Esophagus muscularis mucosa (tissue), 4 donors: ENCODE data around the gene POP7. TPM values are rescaled to one million over a fixed set of nuclear protein-coding genes. Genes with fewer than 3 reads are reported as not detected.
"Not testable (repeated sequence)": the region's sequence is repeated elsewhere in the genome, so short reads cannot be mapped to it uniquely, and the experiment has no call there.

Experiments used
- DNase-seq: peaks from one replicate; pipeline ENCODE4 v3.0.0-alpha.2; 2017; ENCODE audit errors: extremely low spot score
- H3K27ac ChIP-seq, 4 donors: fragments of 200-600 bp; sonication (generic); replicated peaks in 1 of 4; 1 replicate in 3 of 4; 2 replicates in 1 of 4; pipeline ENCODE4 v1.5.1; 2016 to 2019; ENCODE audit warnings: mild to moderate bottlenecking in 1 of 4
- H3K27me3 ChIP-seq, 4 donors: fragments of 200-600 bp; sonication (generic); one replicate each; pipeline versions ENCODE4 v1.5.1 to v1.6.0; 2016 to 2019
- H3K36me3 ChIP-seq, 4 donors: fragments of 200-600 bp; sonication (generic); one replicate each; pipeline ENCODE4 v1.5.1; 2016 to 2019
- H3K4me1 ChIP-seq, 4 donors: fragments of 200-600 bp; sonication (generic); one replicate each; pipeline ENCODE4 v1.5.1; 2016 to 2019
- H3K4me3 ChIP-seq, 4 donors: fragments of 200-600 bp; sonication (generic); 1 replicate in 2 of 4; 2 replicates in 2 of 4; pipeline ENCODE4 v1.5.1; 2016 to 2019; ENCODE audit warnings: mild to moderate bottlenecking in 4 of 4, moderate library complexity in 1 of 4
- H3K9me3 ChIP-seq, 4 donors: fragments of 200-600 bp; sonication (generic); 1 replicate in 3 of 4; 2 replicates in 1 of 4; pipeline ENCODE4 v1.5.1; 2016 to 2019
- CTCF ChIP-seq, 3 experiments: fragments of 200-600 bp in 2 of 3; fragments of 450-650 bp in 1 of 3; sonication (generic) in 2 of 3; IDR thresholded peaks; one replicate each; pipeline ENCODE4 v1.5.1; 2017 to 2019; ENCODE audit warnings: antibody characterized with exemption in 3 of 3, mild to moderate bottlenecking in 2 of 3, moderate library complexity in 1 of 3
- EP300 ChIP-seq: sonication (generic); formaldehyde crosslinking; IDR thresholded peaks from one replicate; pipeline ENCODE4 v1.6.1; 2017; ENCODE audit warnings: antibody characterized with exemption
- POLR2A ChIP-seq: fragments of 450-650 bp; IDR thresholded peaks from one replicate; pipeline ENCODE4 v1.6.1; 2017; ENCODE audit warnings: antibody characterized with exemption, moderate library complexity, mild to moderate bottlenecking, low read depth
- POLR2AphosphoS5 ChIP-seq, 2 donors: sonication (generic); formaldehyde crosslinking; IDR thresholded peaks; one replicate each; pipeline ENCODE4 v1.6.1; 2017; ENCODE audit warnings: antibody characterized with exemption in 2 of 2
- WGBS: methylation state at CpG from one replicate; pipeline ENCODE4 v1.1.5; 2018; 5-methylcytosine and 5-hydroxymethylcytosine counted together
- intact Hi-C: fragments of 100-400 bp; cut with DNase I; formaldehyde crosslinking; loops from one replicate; pipeline ENCODE4 v1.15.1; 2023
- total RNA-seq, 4 donors: library from RNA; depleted of rRNA; stranded (reverse); fragments of >200 nt; gene quantifications; one replicate each; pipeline versions ENCODE4 v1.1.0 to v1.2.1, GENCODE V29; 2016

Gene POP7
- total RNA-seq, 4 donors from 2014 or later, result 27.0 to 51.3 (median 43.7) TPM

- no peak for TF ChIP-seq POLR2A
- no peak for TF ChIP-seq EP300
- H3K4me1 ChIP-seq, result peaks cover 3 to 10% (median 5%) of the 10 kb centered on the region in 4 donors
- 75% methylated on average over 2 of the region's 2 CpGs for WGBS
- no peaks in the 10 kb centered on the region for H3K36me3 ChIP-seq
- intact Hi-C loops, result no loop called here
- peak overlapping the region in 2 of 4 donors; percentile 8 to 16 for H3K27ac ChIP-seq
- no peaks in the 10 kb centered on the region for H3K27me3 ChIP-seq
- no peak for DNase-seq
- H3K9me3 ChIP-seq, result no peaks in the 10 kb centered on the region
- no peak overlapping the region for H3K4me3 ChIP-seq
Measured at GRCh38 chr7:100668069-100668449, 37.9 kb upstream of the POP7 start.

GRCh38 chr7:100669106-100669505 lies 36.8 kb upstream of the POP7 start:
- H3K27ac ChIP-seq, H3K9me3 ChIP-seq, DNase-seq, intact Hi-C loops, H3K36me3 ChIP-seq, H3K4me3 ChIP-seq, H3K27me3 ChIP-seq: not testable (repeated sequence)
- H3K4me1 ChIP-seq, result peaks cover 4 to 11% (median 6%) of the 10 kb centered on the region in 4 donors
- 93% methylated on average over 12 of the region's 12 CpGs for WGBS

GRCh38 chr7:100670074-100670473 lies 35.8 kb upstream of the POP7 start:
- Histone ChIP-seq H3K36me3 (no peaks in the 10 kb centered on the region), H3K9me3 (no peaks in the 10 kb centered on the region), H3K4me3 (no peak overlapping the region), H3K27ac (no peak overlapping the region), H3K27me3 (no peaks in the 10 kb centered on the region), H3K4me1 (peaks cover 4 to 11% (median 6%) of the 10 kb centered on the region in 4 donors)
- TF ChIP-seq EP300 (no peak), POLR2AphosphoS5 (IDR thresholded peaks at IDR 0.05) (no peak), POLR2A (no peak), CTCF (IDR thresholded peaks at IDR 0.05) (no peak)
- 70% methylated on average over 8 of the region's 8 CpGs for WGBS
- intact Hi-C loops, result loop anchor here (5.0 kb wide), 1 partner anchor 58 kb away; the partner anchor contains the start of gene MOSPD3
- DNase-seq, result no peak

GRCh38 chr7:100671353-100672327 lies 34.3 kb upstream of the POP7 start:
- H3K4me1 ChIP-seq, result peaks cover 12 to 25% (median 18%) of the 10 kb centered on the region in 4 donors
- DNase-seq, result no peak
- no peak overlapping the region for H3K4me3 ChIP-seq
- H3K9me3 ChIP-seq, result no peaks in the 10 kb centered on the region
- H3K27ac ChIP-seq, result no peak overlapping the region
- intact Hi-C loops, result loop anchor here (5.0 kb wide), 1 partner anchor 59 kb away; the partner anchor contains the start of gene MOSPD3
- peaks cover 2 to 3% (median 3%) of the 10 kb centered on the region in 4 donors for H3K36me3 ChIP-seq
- no peak for TF ChIP-seq CTCF (IDR thresholded peaks at IDR 0.05)
- no peak for TF ChIP-seq POLR2AphosphoS5 (IDR thresholded peaks at IDR 0.05)
- TF ChIP-seq POLR2A, result no peak
- TF ChIP-seq EP300, result no peak
- 93% methylated on average over 18 of the region's 18 CpGs for WGBS
- no peaks in the 10 kb centered on the region for H3K27me3 ChIP-seq

GRCh38 chr7:100673302-100673941 lies 32.5 kb upstream of the POP7 start, which contains the start of gene GNB2:
GNB2 (plus strand) TSS chr7:100673740; CDS start chr7:100676266, 2,526 bp downstream.
- 0% methylated on average over 19 of the region's 65 CpGs for WGBS
- intact Hi-C loops, result loop anchor here (5.0 kb wide), 1 partner anchor 61 kb away; the partner anchor contains the start of gene MOSPD3
- H3K27ac ChIP-seq, result peak within 1 kb of the TSS; percentile 98 to 100 (median 98)
- H3K27me3 ChIP-seq, result no peaks in the 10 kb centered on the region
- H3K4me3 ChIP-seq, result peak within 1 kb of the TSS; percentile 88 to 96 (median 96)
- no peaks in the 10 kb centered on the region for H3K9me3 ChIP-seq
- peaks cover 17 to 39% (median 35%) of the 10 kb centered on the region in 4 donors for H3K4me1 ChIP-seq
- peak in 1 of 3 experiments; percentile 10 for TF ChIP-seq CTCF (IDR thresholded peaks at IDR 0.05)
- TF ChIP-seq POLR2AphosphoS5 (IDR thresholded peaks at IDR 0.05), result peak; percentile 89 to 92
- peak; percentile 56 for TF ChIP-seq POLR2A
- TF ChIP-seq EP300, result peak; percentile 10
- H3K36me3 ChIP-seq, result peaks cover 20 to 21% (median 21%) of the 10 kb centered on the region in 4 donors
- peak; percentile 100 for DNase-seq
